Smooth muscle cell (in vitro differentiated cells): ENCODE data around the gene CDKAL1. TPM values are rescaled to one million over a fixed set of nuclear protein-coding genes. Genes with fewer than 3 reads are reported as not detected.
A peak's percentile ranks its signal among the peaks of the same experiment; 100 is the strongest.

Source experiments
- DNase-seq: peaks from one replicate; lab custom pipeline; 2025; ENCODE audit not compliant: unreplicated experiment; lab: John Stamatoyannopoulos, UW
- H2AFZ ChIP-seq: fragments of 200-600 bp; sonication (generic); 2 replicates; pipeline ENCODE4 v1.6.0; 2016; ENCODE audit warnings: antibody characterized with exemption, low read depth, mild to moderate bottlenecking
- H3F3A ChIP-seq: fragments of 200-600 bp; sonication (generic); 2 replicates; pipeline ENCODE4 v1.6.0; 2017; ENCODE audit warnings: antibody characterized with exemption, low read depth
- H3K27ac ChIP-seq: fragments of 200-600 bp; sonication (generic); 2 replicates; pipeline ENCODE4 v1.5.1; 2016; ENCODE audit warnings: low read depth, mild to moderate bottlenecking
- H3K27me3 ChIP-seq: fragments of 200-600 bp; sonication (generic); 2 replicates; pipeline ENCODE4 v1.6.1; 2016; ENCODE audit warnings: low read depth, mild to moderate bottlenecking
- H3K36me3 ChIP-seq: fragments of 200-600 bp; sonication (generic); 2 replicates; pipeline ENCODE4 v1.5.1; 2016; ENCODE audit warnings: low read depth
- H3K4me1 ChIP-seq: fragments of 200-600 bp; sonication (generic); 2 replicates; pipeline ENCODE4 v1.5.1; 2016; ENCODE audit warnings: low read depth
- H3K4me2 ChIP-seq: fragments of 200-600 bp; sonication (generic); 2 replicates; pipeline ENCODE4 v1.6.0; 2016; ENCODE audit warnings: mild to moderate bottlenecking
- H3K4me3 ChIP-seq: fragments of 200-600 bp; sonication (generic); 2 replicates; pipeline ENCODE4 v1.5.1; 2016; ENCODE audit warnings: mild to moderate bottlenecking
- H3K79me2 ChIP-seq: fragments of 200-600 bp; sonication (generic); 2 replicates; pipeline ENCODE4 v1.6.0; 2016; ENCODE audit warnings: low read depth, mild to moderate bottlenecking
- H3K9ac ChIP-seq: fragments of 200-600 bp; sonication (generic); 2 replicates; pipeline ENCODE4 v1.6.0; 2016; ENCODE audit warnings: low read depth
- H3K9me3 ChIP-seq: fragments of 200-600 bp; sonication (generic); replicated peaks from 2 replicates; pipeline ENCODE4 v1.5.1; 2016; ENCODE audit warnings: low read depth
- H4K20me1 ChIP-seq: fragments of 200-600 bp; sonication (generic); 2 replicates; pipeline ENCODE4 v1.6.0; 2016; ENCODE audit warnings: low read depth
- CTCF ChIP-seq: fragments of 200-600 bp; sonication (generic); IDR thresholded peaks from 2 replicates; pipeline ENCODE4 v1.5.1; 2017; ENCODE audit warnings: borderline replicate concordance, mild to moderate bottlenecking, antibody characterized with exemption; ENCODE audit not compliant: insufficient read depth, poor library complexity, severe bottlenecking
- WGBS: methylation state at CpG from one replicate; pipeline ENCODE4 v1.1.7; 2016; ENCODE audit warnings: low lambda C conversion rate; 5-methylcytosine and 5-hydroxymethylcytosine counted together
- polyA plus RNA-seq: library from polyadenylated mRNA; unstranded; fragments of >200 nt; fragmentation: Nextera tagmentation; extraction: Ambion mirVana; gene quantifications from 2 replicates; pipeline ENCODE4 v1.2.1, GENCODE V29; 2016
- total RNA-seq: library from RNA; depleted of rRNA; stranded (reverse); fragments of >200 nt; gene quantifications from 2 replicates; pipeline ENCODE4 v1.2.3, GENCODE V29; 2014

The CDKAL1 gene
- total and polyA plus RNA-seq, 2 experiments from 2014 or later = 16.5 to 16.6 TPM

GRCh38 chr6:20845592-20845991 lies 311.3 kb downstream of the CDKAL1 start:
- no peak for DNase-seq
- Histone ChIP-seq H3K4me3 (no peak overlapping the region), H3K4me2 (no peak overlapping the region), H3K79me2 (no peaks in the 10 kb centered on the region), H3K27ac (no peak overlapping the region), H4K20me1 (no peaks in the 10 kb centered on the region), H3K27me3 (no peaks in the 10 kb centered on the region), H3K4me1 (peaks cover 12% of the 10 kb centered on the region), H2AFZ (no peak overlapping the region), H3K36me3 (no peaks in the 10 kb centered on the region), H3F3A (peaks cover 14% of the 10 kb centered on the region), H3K9me3 (no peaks in the 10 kb centered on the region), H3K9ac (no peak overlapping the region)
- TF ChIP-seq CTCF = no peak

GRCh38 chr6:20846602-20847028 lies 312.4 kb downstream of the CDKAL1 start:
- no peaks in the 10 kb centered on the region for H4K20me1 ChIP-seq
- no peak overlapping the region for H2AFZ ChIP-seq
- H3K9me3 ChIP-seq = no peaks in the 10 kb centered on the region
- H3K4me1 ChIP-seq = peaks cover 12% of the 10 kb centered on the region
- no peak overlapping the region for H3K9ac ChIP-seq
- H3K36me3 ChIP-seq = no peaks in the 10 kb centered on the region
- no peak overlapping the region for H3K4me3 ChIP-seq
- peak overlapping the region; percentile 15 for H3K27ac ChIP-seq
- TF ChIP-seq CTCF = no peak
- H3F3A ChIP-seq = peaks cover 14% of the 10 kb centered on the region
- 4% methylated on average over 1 of the region's 1 CpG for WGBS
- DNase-seq = no peak
- H3K79me2 ChIP-seq = no peaks in the 10 kb centered on the region
- peak overlapping the region; percentile 42 for H3K4me2 ChIP-seq
- no peaks in the 10 kb centered on the region for H3K27me3 ChIP-seq

GRCh38 chr6:20847904-20848303 lies 313.6 kb downstream of the CDKAL1 start:
- DNase-seq = no peak
- Histone ChIP-seq H3K27ac (no peak overlapping the region), H3F3A (peaks cover 14% of the 10 kb centered on the region), H3K36me3 (no peaks in the 10 kb centered on the region), H4K20me1 (no peaks in the 10 kb centered on the region), H3K4me3 (no peak overlapping the region), H3K79me2 (no peaks in the 10 kb centered on the region), H3K27me3 (no peaks in the 10 kb centered on the region), H3K4me1 (peaks cover 12% of the 10 kb centered on the region), H3K4me2 (no peak overlapping the region), H2AFZ (no peak overlapping the region), H3K9me3 (no peaks in the 10 kb centered on the region), H3K9ac (no peak overlapping the region)
- TF ChIP-seq CTCF = no peak
- WGBS = 82% methylated on average over 3 of the region's 3 CpGs

- Histone ChIP-seq H3F3A (peaks cover 13% of the 10 kb centered on the region), H3K9ac (no peak overlapping the region), H3K27ac (no peak overlapping the region), H3K4me2 (no peak overlapping the region), H2AFZ (no peak overlapping the region), H3K4me1 (peaks cover 12% of the 10 kb centered on the region), H3K4me3 (no peak overlapping the region), H4K20me1 (no peaks in the 10 kb centered on the region), H3K79me2 (no peaks in the 10 kb centered on the region), H3K36me3 (no peaks in the 10 kb centered on the region), H3K9me3 (no peaks in the 10 kb centered on the region), H3K27me3 (no peaks in the 10 kb centered on the region)
- whole genome bisulfite sequencing = 68% methylated on average over 2 of the region's 2 CpGs
- TF ChIP-seq CTCF = no peak
- DNase-seq = no peak
Measured at GRCh38 chr6:20850686-20851416, 316.6 kb downstream of the CDKAL1 start.
